22Rv1 (cell line): ENCODE results near the gene KIF26B.

Experiments used
- CTCF ChIP-seq: fragments of 450-650 bp; IDR thresholded peaks from 2 replicates; pipeline ENCODE4 v1.5.1; 2017; ENCODE audit warnings: mild to moderate bottlenecking
- ZFX ChIP-seq: fragments of 450-650 bp; IDR thresholded peaks from 2 replicates; pipeline ENCODE4 v1.6.1; 2017; ENCODE audit warnings: antibody characterized with exemption, borderline replicate concordance

GRCh38 chr1:245290836-245291235, 136.1 kb downstream of the KIF26B start:
- TF ChIP-seq CTCF = no peak
- no peak for TF ChIP-seq ZFX
